OCI-LY1 (cell line): ENCODE data around the gene KLK14.

Experiments
- EZH2 ChIP-seq: fragments of 200-600 bp; sonication (generic), shearing (Covaris generic); IDR thresholded peaks from 2 replicates; pipeline ENCODE4 v1.8.0; 2017; ENCODE audit warnings: borderline replicate concordance, mixed run types, mild to moderate bottlenecking, antibody characterized with exemption, low read length, moderate library complexity, mixed read lengths
- TF ChIP-seq, protein P1 (sequence below): fragments of 200-600 bp; sonication (generic), shearing (Covaris generic); IDR thresholded peaks from 2 replicates; pipeline ENCODE4 v1.5.1; 2017; ENCODE audit warnings: mild to moderate bottlenecking, antibody characterized with exemption, low read length, moderate library complexity, mixed read lengths

DNA sequence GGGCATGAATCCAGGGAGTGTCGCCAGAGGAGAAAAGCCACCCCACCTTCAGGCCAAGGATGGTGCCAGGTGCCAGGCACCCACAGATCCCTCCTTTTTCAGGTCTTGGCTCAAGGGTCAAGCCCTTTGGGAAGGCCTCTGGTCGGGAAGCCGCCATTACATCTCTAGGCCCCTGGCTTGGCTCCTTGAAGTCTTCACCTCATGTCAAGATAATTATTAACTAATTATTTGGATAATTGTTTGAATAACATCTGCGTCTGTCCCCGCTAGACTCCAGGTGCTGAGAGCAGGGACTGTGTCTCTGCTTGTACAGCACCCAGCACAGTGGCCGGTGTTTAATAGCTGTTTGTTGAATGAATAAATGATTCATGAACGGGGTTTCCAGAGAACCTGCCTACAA, 19.0 kb downstream of the KLK14 start:
- TF ChIP-seq, protein P1, sequence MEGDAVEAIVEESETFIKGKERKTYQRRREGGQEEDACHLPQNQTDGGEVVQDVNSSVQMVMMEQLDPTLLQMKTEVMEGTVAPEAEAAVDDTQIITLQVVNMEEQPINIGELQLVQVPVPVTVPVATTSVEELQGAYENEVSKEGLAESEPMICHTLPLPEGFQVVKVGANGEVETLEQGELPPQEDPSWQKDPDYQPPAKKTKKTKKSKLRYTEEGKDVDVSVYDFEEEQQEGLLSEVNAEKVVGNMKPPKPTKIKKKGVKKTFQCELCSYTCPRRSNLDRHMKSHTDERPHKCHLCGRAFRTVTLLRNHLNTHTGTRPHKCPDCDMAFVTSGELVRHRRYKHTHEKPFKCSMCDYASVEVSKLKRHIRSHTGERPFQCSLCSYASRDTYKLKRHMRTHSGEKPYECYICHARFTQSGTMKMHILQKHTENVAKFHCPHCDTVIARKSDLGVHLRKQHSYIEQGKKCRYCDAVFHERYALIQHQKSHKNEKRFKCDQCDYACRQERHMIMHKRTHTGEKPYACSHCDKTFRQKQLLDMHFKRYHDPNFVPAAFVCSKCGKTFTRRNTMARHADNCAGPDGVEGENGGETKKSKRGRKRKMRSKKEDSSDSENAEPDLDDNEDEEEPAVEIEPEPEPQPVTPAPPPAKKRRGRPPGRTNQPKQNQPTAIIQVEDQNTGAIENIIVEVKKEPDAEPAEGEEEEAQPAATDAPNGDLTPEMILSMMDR: no peak
- no peak for TF ChIP-seq EZH2
